ENCODE results near the gene PTPRK. TPM values are rescaled to one million over a fixed set of nuclear protein-coding genes. Genes with fewer than 3 reads are reported as not detected.

Gene PTPRK
- total and polyA plus RNA-seq, 2 of the 8 experiments (the other 6 are each of a cell fraction or from before 2014, with no cell fraction given): 11.4 to 47.3 TPM

GRCh38 chr6:128345278-128345677 lies 175.1 kb downstream of the PTPRK start (continued):
- TF ChIP-seq CHD7 (IDR thresholded peaks at IDR 0.05; ENCODE audit: insufficient replicate concordance, low read length) (no peak), CREB1 (IDR thresholded peaks at IDR 0.05) (no peak), RBBP5 (IDR thresholded peaks at IDR 0.05; ENCODE audit: borderline replicate concordance, low read depth, low read length) (no peak)
